HG03521 (cell line): Measurements from ENCODE around the gene NDUFS5.
"Not testable (repeated sequence)": the region's sequence is repeated elsewhere in the genome, so short reads cannot be mapped to it uniquely, and the experiment has no call there.

Source experiments
- ATAC-seq: cut with Tn5 transposase; IDR thresholded peaks from one replicate; pipeline ENCODE4 v1.9.1; 2021; ENCODE audit warnings: mild to moderate bottlenecking, moderate library complexity; ENCODE audit not compliant: unreplicated experiment

The NDUFS5 gene

GRCh38 chr1:39014956-39015355, 11.2 kb upstream of the NDUFS5 start:
- ATAC-seq: not testable (repeated sequence)

GRCh38 chr1:39016604-39017171, 9.5 kb upstream of the NDUFS5 start:
- ATAC-seq: no peak

DNA sequence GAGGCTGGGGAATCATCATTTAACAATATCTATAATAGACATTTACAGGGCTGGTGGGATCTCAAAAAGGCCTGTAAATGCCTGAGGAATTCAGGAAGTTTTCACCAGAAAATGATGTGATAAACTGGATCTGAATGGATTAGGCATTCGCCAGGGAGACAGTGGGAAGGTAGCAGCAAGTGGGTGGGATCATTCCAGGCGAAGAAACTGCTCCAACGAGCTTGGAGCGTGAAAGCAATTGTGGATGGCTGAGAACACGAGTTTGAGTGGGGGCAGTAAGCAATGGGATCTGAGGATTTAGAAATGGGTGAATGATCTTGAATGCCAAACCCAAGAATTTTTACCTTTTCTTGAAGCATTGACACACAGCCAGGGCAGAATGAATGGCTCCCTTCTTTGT, 8.9 kb upstream of the NDUFS5 start:
- ATAC-seq: no peak

GRCh38 chr1:39020494-39020893, 5.7 kb upstream of the NDUFS5 start:
- not testable (repeated sequence) for ATAC-seq

GRCh38 chr1:39021426-39021825, 4.7 kb upstream of the NDUFS5 start:
- no peak for ATAC-seq

DNA sequence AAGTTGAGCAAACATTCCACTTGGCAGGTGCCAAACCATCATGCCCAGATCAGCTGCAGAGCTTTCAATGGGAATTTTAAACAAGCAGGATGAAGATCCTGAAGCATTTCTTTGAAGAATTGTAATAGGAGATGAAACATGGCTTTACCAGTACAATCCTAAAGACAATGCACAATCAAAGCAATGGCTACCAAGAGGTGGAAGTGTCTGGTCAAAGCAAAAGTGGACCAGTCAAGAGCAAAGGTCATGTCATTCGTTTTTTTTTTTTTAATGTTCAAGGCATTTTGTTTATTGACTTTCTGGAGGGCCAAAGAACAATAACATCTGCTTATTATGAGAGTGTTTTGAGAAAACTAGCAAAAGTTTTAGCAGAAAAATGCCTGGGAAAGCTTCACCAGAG, 3.0 kb upstream of the NDUFS5 start:
- ATAC-seq: no peak

DNA sequence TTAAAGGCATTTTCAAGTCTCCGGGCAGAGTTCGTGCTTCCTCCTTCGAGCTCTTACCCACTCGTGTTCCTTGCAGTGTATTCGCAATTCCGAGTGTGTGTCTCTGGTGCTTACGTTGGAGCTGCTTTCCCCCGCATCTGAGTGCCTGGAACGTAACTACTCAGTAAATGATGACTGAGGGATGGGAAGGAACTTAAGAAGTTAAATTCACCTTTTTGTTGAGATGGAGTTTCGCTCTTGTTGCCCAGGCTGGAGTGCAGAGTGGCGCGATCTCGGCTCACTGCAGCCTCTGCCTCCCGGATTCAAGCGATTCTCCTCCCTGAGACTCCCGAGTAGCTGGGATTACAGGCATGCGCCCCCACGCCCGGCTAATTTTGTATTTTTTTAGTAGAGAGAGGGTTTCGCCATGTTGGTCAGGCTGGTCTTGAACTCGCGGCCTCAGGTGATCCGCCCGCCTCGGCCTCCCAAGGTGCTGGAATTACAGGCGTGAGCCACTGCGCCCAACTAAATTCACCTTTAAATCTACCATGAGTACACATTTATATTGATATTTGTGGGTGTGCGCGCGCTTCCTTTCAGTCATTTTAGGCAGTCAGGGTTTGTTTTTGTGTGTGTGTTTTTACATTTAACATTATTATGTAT, 837 bp downstream of the NDUFS5 start:
- no peak for ATAC-seq

- ATAC-seq: no peak
Observed at GRCh38 chr1:39034114-39034654, 8.0 kb downstream of the NDUFS5 start.

- no peak for ATAC-seq
Observed at GRCh38 chr1:39036678-39037077, 10.5 kb downstream of the NDUFS5 start.

GRCh38 chr1:39043513-39043912, 17.4 kb downstream of the NDUFS5 start:
- no peak for ATAC-seq

- ATAC-seq: no peak
Observed at GRCh38 chr1:39044762-39045161, 18.6 kb downstream of the NDUFS5 start.

- ATAC-seq: no peak
Observed at GRCh38 chr1:39045231-39045630, 19.1 kb downstream of the NDUFS5 start.

GRCh38 chr1:39046613-39047210, 20.6 kb downstream of the NDUFS5 start:
- no peak for ATAC-seq

DNA sequence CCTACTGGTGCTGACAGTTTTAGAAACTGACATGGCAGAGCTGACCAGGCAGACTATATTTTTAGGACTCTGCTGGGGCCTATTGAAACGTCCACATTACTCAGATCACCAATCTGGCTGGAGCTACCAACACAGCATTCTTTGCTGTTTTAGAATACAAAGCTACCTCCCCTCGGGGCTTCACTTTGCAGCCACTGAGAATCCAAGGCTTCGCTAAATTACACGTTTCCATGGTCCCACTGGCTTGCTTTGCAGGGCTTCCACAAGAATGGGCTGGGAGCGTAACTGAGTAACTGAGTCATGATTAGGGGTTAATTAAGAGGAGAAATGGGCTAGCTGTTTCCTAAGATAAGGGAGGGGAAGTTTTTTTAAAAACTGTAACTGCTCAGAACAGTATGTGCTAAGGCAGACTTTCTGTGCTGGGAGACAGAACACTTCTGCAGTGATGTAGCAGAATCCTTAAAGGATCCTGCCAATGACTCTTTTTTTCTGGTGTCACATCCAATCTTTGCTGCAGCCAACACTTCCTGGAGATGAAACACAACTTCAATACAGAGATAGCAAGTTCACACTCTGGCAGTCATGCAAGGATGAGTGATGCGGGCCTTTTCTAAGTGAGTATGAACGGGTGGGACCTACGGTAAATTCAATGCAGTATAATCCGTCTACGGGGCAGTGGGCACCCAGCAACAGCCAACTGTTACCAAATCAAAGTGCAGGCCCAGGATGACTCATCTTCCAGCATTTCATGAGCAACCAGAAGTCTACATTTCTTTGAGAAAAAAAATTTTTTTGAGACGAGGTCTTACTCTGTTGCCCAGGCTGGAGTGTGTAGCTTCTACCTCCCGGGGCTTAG, 21.5 kb downstream of the NDUFS5 start:
- no peak for ATAC-seq

GRCh38 chr1:39048745-39049370, 22.7 kb downstream of the NDUFS5 start:
- no peak for ATAC-seq

DNA sequence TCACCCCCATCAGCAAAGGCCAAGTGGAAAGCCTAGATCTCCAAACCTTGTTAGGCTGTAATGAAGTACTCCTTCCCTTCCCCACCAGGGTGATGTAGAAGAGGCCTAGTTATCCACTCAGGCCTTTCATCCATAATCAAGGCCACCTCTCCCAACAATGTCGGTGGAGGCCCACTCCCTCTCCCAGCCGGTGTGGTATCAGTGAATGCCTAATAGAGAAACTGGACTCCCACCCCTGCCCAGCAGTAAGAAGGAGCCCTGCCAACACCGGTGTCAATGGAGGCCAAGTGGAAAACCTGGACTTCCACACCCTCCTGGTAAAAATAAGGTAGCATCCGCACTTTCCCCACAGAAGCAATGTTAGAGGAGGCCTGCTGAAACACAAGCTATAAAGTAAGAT, 23.9 kb downstream of the NDUFS5 start:
- no peak for ATAC-seq

DNA sequence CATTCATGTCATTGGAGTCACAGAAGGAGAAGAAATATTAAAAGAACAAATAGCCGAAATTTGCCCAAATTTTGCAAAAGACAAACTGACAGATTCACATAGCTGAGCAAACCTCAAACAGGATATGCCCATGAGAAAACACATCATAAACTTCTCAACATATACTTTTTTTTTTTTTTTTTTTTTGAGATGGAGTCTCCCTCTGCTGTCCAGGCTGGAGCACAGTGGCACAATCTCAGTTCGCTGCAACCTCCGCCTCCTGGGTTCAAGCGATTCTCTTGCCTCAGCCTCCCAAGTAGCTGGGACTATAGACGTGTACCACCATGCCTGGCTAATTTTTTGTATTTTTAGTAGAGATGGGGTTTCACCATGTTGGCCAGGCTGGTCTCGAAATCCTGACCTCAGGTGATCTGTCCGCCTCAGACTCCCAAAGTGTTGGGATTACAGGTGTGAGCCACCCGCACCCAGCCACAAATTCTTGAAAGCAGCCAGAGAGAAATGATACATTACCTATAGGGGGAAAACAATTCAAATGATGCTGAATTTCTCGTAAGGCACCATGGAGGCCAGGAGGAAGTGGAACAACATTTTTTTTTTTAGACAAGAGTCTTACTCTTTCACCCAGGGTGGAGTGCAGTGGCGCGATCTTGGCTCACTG, 25.2 kb downstream of the NDUFS5 start:
- ATAC-seq: not testable (repeated sequence)

- no peak for ATAC-seq
Observed at GRCh38 chr1:39051956-39052355, 25.8 kb downstream of the NDUFS5 start.

GRCh38 chr1:39055213-39055710, 29.1 kb downstream of the NDUFS5 start:
- not testable (repeated sequence) for ATAC-seq

DNA sequence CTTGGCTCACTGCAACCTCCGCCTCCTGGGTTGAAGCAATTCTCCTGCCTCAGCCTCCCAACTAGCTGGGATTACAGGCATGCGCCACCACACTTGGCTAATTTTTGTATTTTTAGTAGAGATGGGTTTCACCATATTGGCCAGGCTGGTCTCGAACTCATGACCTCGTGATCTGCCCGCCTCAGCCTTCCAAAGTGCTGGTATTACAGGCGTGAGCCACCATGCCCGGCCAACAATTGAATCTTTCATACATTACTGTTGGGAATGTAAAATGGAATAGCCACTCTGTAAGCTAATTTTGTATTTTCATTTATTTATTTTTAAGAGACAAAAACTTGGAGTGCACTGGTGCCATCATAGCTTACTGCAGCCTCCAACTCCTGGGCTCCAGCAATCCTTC, 35.4 kb downstream of the NDUFS5 start:
- not testable (repeated sequence) for ATAC-seq
